Prostate gland (tissue), 2 donors: ENCODE measurements around the gene EBLN1.

ENCODE experiments used
- CTCF ChIP-seq, 4 experiments: fragments of 200-600 bp in 2 of 4; fragments of 450-650 bp in 2 of 4; sonication (generic) in 2 of 4; IDR thresholded peaks; 1 replicate in 3 of 4; 2 replicates in 1 of 4; pipeline ENCODE4 v1.5.1; 2016 to 2019; ENCODE audit warnings: antibody characterized with exemption in 4 of 4, mild to moderate bottlenecking in 2 of 4, moderate library complexity in 2 of 4
- POLR2A ChIP-seq: fragments of 450-650 bp; IDR thresholded peaks from one replicate; pipeline ENCODE4 v1.6.1; 2016; ENCODE audit warnings: antibody characterized with exemption, mild to moderate bottlenecking

DNA sequence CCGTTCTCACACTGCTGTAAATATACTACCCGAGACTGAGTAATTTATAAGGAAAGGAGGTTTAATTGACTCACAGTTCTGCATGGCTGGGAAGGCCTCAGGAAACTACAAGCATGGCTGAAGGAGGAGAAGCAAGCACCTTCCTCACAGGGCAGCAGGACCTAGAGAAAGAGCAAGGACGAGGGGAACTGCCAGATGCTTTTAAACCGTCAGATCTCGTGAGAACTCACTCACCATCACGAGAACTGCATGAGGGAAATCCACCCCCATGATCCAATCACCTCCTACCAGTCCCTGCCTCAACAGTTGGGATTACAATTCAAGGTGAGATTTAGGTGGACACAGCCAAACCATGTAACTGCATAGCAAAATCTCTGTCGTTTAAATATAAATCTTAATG is at the start of gene EBLN1:
- TF ChIP-seq CTCF (IDR thresholded peaks at IDR 0.05), result no peak
- TF ChIP-seq POLR2A, result no peak
